NCI-H2081 treated with DMSO at 0.1 percent for 48 hours (cell line): ENCODE results near the gene VASH2.
"Not testable (repeated sequence)": the region's sequence is repeated elsewhere in the genome, so short reads cannot be mapped to it uniquely, and the experiment has no call there.

Source experiments
- DNase-seq: peaks from one replicate; lab custom pipeline; 2025; lab: John Stamatoyannopoulos, UW

VASH2 gene

DNA sequence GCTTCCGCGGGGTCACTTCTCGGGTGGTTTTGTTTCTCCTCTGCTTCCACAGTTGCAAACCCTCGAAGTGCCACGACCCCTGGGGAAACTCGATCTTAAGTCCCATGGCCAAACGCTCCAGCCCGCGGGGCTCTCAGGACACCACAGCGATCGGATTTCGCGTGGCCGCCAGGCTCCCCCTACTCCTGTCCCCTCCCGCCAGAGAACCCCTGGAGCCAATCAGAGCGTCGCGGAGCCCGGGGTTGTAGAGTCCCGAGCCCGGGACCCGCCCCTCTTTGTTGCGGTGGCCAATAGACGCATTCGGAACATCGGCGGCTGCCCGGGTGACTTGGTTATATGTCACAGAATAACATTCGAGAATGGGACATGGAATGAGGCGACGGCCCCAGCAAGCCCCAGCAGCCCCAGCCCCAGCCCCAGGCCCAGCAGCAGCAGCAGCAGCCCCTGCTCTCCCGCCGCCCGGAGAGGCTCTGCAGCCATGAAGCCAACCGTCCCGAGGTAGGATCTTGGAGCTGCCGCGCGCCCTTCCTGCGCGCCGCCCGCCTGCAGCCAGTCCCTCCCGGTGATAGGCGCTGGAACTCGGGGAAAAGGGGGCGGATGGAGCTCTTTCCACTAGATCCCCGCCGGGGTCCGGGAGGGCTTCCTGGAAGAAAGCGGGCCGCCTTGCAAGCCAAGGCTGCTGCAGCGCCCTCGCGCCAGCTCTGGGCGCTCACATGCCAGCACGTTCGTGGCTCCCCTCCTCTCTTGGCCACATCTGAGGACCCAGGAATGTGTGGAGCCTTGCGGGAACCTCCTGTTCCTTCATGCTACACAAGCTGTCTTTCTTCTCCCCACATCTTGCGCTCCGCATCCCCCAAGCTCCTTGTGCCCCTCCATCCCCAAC is at the start of gene VASH2:
Gene VASH2, plus strand, starts transcription at position 299 of the 883 bp plus-strand sequence. CDS start 1,002 bp downstream, outside the sequence.
- peak; percentile 71 for DNase-seq

DNA sequence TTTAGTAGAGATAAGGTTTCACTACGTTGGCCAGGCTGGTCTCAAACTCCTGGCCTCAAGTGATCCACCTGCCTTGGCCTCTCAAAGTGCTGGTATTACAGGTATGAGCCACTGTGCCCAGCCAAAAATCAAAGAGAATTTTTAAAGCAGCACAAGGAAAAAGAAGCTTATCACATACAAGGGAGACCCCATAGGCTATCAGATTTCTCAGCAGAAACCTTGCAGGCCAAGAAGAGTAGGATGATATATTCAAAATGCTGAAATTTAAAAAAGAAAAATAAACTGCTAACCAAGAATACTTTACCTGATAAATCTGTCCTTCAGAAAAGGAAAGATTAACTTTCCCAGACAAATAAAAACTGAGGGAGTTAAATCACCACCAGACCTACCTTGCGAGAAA is 49.1 kb upstream of the VASH2 start:
- no peak for DNase-seq

DNA sequence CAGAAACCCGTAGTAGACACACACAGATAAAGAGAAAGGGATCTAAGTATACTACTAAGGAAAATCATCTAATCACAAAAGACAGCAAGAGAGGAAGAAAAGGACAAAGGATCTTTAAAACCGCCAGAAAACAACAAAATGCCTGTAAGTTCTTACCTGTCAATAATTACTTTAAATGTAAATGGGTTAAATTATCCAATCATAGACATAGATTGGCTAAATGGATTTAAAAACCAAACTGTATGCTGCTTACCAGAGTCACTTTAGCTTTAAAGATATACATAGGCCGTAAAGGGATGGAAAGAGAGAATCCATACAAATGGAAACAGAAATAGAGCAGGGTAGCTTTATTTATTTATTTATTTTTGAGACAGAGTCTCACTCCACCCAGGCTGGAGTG is 48.3 kb upstream of the VASH2 start:
- DNase-seq, result no peak

DNA sequence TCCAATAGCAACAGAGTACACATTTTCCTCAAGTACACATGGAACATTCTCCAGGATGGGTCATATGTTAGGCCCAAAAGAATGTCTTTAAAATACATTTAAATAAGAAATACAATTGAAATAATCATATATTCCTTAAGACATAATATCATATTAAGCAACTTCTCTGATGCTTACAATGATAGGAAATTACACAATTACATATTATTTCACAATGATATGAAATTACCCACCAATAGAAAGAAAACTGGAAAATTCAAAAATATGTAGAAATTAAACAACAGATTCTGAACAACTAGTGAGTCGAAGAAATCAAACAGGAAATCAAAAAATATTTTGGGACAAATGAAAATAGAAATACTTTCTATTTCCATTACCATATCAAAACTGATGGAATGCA is 46.7 kb upstream of the VASH2 start:
- no peak for DNase-seq

DNA sequence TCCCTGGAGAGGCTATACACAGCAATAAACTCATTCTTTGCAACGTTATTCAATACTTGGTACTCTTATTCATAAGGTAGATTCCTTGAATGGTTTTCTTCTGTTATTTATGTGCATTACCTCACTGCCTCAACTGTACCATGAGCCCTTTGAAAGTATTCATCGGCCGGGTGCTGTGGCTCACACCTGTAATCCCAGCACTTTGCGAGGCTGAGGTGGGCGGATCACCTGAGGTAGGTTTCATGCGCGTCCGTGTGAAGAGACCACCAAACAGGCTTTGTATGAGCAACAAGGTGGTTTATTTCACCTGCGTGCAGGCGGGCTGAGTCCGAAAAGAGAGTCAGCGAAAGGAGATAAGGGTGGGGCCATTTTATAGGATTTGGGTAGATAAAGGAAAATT is 42.3 kb upstream of the VASH2 start:
- DNase-seq, result not testable (repeated sequence)

DNA sequence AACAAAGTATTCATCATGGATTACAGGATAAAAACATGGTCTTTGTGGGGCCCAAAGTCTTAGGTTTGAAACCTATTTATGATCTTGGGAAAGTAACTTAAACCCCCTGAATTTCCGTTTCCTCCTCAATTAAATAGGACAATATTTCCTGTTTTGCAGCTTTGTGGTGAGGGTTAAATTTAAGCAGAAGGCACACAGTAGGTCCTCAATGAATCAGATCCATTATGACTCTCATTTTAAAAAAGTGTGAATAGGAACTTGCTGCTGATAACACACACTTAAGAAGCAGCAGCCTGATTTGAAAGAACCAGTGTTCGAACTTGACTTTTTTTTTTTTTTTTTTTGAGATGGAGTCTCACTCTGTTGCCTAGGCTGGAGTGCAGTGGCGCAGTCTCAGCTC is 41.4 kb upstream of the VASH2 start:
- DNase-seq, result no peak

DNA sequence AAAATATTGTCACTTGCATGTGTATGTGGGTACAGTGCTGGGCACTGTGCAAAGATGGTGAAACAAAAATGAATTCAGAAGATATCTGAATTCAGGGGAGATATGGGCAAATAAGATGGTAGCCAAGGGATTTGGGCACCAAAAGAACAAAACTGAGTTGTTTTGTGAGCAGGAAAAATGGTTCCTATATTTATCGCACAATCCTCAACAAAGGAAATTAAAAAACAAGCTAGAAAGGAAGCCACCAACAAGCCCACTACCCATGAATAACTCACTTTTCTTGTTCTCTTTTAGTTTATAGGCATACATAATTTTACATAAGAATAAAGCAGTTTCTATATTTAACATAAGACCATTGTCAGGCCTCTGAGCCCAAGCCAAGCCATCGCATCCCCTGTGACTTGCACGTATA is 40.7 kb upstream of the VASH2 start:
- no peak for DNase-seq

DNA sequence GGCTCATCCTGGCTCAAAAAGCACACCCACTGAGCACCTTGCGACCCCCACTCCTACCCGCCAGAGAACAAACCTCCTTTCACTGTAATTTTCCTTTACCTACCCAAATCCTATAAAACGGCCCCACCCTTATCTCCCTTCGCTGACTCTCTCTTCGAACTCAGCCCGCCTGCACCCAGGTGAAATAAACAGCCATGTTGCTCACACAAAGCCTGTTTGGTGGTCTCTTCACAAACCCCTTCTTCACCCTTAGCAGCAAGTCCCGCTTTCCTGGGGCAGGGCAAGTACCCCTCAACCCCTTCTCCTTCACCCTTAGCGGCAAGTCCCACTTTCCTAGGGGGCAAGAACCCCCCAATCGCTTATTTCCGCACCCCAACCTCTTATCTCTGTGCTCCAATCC is 40.1 kb upstream of the VASH2 start:
- not testable (repeated sequence) for DNase-seq

DNA sequence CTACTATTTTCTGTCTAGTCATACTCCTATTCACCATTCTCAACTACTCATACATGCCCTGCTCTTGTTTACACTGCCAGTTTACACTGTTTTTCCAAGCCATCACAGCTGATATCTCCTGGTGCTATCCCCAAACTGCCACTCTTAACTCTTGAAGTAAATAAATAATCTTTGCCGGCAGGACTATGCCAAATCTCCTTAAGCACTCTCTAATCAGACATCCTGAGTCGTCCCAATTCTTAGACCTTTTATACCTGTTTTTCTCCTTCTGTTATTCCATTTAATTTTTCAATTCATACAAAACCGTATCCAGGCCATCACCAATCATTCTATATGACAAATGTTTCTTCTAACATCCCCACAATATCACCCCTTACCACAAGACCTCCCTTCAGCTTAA is 36.7 kb upstream of the VASH2 start:
- not testable (repeated sequence) for DNase-seq

DNA sequence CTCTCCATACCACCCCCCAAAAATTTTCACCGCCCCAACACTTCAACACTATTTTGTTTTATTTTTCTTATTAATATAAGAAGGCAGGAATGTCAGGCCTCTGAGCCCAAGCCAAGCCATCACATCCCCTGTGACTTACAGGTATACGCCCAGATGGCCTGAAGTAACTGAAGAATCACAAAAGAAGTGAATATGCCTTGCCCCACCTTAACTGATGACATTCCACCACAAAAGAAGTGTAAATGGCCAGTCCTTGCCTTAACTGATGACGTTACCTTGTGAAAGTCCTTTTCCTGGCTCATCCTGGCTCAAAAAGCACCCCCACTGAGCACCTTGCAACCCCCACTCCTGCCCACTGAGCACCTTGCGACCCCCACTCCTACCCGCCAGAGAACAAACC is 36.2 kb upstream of the VASH2 start:
- DNase-seq, result not testable (repeated sequence)

DNA sequence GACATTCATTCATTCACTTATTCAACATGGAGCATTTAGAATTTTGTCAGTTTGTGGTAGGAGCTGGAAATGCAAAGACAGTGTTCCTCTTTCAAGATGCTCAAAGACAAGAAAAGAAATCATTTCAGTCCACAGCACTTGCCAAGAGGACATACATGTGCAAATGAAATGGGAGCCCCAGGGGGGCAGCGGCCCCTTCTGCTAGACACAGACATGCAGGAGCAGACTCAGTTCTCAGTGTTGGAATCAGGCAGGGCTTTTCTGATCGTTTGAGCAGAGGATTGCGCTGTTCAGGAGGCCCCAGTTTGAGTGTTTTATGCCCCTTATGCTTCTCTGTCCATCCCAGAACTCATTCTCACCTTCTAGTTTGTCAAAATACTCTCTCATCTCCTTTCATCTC is 35.6 kb upstream of the VASH2 start:
- DNase-seq, result no peak

DNA sequence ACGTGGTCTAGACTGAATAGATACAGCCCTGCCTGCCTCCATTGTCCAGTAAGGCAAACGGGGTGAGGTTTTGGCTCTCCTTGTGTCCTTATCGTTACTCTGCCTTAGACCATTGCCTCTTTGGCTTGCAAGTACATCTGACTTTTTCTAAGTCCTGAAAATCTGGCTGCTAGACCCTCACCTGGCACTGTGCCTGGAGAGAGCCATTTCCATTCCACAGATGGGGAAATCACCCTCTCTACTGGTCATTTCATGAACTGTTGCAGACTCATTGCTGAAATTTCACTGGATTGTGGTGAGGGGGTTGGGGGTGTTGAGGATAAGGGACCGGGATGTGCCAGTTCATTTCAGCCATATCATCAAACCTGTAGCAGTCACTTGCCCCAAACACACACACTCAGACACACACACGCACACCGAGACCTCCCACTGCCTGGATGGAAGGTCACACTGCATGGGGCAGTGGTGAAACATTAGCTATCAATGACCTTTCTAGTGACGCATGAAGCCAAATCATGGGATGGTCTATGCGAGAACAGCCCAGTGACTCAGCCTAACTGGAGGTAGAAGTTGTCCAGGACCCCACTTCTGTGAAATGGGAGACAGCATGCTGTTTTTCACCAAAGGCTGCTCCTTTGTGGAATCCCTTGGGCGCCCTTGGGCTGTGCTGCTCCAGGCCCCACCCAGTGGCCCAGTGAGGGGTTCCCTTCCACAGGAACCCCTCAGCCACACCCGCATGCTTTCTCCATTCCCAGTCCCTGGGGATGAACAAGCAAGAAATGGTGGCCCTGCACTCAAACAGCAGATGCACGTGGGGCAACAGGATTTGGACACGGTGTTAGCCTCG is 34.9 kb upstream of the VASH2 start:
- DNase-seq, result peak; percentile 6

DNA sequence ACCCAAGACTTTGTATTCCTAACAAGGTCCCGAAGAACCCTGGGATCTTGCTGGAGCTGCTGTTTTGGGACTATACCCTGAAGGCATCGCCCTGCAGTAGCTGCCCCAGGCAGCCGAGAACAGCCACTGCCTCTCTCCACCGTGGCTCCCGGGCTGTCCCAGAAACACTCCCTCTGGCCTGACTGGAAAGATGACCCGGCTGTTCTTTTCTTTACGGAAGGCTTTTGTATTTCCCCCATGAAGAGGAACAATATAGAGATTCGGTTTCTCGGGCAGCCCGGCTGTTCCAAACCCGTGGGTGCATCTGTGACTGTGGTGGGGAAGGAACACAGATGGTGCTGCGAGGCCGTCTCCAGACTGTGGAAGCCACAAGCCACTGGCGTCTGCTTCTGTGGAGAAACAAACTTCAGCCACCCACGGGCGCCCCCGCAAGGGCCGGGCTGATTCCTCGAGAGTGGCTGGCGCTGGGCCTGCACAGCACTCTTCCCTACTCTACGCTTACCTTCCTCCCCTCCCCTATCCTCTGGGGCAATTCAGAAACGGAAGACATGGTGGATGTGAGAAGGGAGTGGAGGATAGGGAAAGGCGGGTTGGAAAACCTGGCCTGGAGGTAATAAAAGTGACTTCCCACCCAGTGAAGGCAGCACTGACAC is 33.7 kb upstream of the VASH2 start:
- DNase-seq, result no peak

DNA sequence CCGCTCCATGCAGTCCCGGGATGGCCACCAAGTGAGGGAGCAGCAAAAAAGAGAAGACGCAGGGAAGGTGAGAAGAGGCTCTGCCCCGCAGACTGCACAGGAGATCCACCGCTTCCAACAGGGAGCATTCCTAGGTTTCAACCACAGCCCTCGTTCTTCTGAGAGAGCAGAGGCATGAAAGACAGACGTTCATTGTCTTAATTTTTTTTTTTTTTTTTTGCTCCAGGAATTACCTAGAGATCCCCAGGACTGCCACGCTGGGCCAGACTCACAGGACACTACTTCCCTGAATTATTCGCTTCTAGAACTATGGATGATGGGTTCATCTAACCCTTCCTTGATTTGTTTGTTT is 33.2 kb upstream of the VASH2 start:
- DNase-seq, result no peak

DNA sequence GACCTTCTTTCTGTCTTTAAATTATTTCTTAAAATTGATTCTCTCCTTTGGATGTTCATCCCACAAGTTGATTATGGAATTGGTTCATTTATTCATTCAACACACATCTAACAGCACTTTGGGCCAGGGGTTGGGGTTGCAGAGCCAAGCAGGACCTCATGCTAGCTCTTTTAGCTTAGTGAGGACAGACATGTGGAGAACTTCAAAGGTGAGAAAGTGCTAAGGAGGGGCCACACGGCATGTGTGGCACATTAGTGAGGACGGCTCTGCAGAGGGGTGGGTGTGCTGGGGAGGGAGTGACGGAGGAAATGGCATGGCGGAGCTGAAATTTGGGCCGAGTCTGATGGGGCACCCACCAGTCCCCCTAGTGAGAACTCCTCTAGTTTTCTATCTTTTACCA is 32.5 kb upstream of the VASH2 start:
- DNase-seq, result no peak

DNA sequence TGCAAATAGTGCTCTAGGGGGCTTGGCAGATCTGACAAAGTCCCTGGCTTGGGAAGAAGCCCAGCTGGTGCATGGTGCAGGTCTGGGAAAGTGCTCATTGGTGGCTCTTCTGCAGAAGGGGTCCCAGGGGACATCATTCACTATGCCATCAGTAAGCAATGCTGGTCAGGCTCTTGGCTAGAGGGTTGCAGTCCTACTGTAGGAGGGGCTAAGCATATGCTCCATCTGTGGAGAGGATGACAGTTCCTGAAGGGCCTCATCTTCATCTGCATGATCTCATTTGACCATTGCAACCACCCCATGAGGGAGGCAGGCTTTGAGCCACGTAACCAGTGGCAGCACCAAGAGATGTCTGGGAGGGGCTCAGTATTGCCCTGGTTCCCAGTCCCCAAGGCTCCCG is 31.5 kb upstream of the VASH2 start:
- no peak for DNase-seq

DNA sequence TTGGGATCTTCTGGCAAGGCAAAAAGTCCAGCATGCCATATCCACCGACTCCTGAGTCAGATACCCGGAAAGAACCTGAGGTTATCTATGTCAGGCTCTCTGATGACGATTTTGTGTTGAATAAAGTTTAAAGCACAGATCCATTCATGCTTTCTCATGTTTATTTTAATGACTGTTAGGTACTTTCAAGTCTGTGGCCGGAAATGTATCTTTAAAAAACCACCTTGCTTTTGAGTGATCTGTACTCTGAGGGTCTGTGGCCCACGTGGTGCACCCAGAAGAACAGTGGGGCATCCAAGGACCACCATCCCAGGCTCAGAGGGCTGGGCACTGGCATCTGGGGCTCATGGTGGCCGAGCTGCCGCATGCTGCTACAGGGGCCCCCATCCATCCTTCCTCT is 30.1 kb upstream of the VASH2 start:
- DNase-seq, result no peak

DNA sequence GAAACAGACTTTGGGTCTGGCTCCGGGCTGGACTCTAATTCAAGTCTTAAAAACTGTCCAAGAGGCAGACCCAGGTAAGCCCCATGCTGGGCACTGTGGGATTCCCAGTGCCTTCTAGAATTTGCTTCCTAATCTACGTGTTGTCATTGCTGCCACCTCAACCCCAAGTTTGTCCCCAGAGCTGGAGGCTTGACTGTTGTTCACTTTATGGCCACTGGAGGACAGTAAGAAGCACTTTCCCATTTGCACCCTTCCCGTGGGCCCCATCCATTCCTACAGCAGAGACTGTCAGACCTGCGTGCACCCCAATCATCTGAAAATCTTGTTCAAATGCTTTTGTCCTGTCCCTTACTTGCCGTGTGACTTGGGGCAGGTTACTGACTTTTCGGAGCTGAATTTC is 29.4 kb upstream of the VASH2 start:
- no peak for DNase-seq

DNA sequence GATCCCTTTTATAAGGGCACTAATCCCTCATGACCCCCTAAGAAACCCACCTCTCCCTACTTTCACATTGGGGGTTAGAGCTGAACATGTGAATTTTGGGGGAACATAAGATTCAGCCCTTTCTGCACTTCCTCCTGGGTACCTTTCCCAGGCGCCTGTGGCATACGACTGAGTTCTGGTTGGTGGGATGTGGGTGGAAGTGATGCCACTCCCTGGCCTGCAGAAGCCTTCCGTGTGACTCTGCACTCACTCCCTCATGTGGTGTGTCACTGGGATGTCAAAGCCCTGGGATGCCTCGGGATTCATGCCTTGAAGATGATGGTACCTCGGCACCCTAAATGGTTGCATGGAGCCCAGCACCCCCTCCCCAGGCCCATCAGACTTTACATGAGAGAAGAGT is 28.3 kb upstream of the VASH2 start:
- DNase-seq, result no peak

DNA sequence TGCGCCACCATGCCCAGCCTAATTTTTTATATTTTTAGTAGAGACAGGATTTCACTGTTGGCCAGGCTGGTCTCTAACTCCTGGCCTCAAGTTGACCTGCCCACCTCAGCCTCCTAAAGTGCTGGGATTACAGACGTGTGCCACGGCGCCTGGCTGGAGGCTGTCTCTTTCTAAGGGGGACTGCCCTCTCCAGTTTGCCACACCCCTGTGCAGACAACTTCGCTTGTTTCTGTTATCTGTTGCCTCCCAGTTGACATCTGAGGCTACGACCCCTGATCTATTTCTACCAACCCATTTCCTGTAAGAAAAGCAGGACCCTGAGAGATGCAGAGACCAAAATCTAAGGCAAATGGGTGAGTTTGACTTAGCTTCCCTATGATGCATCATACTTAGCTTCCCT is 24.0 kb upstream of the VASH2 start:
- DNase-seq, result no peak

DNA sequence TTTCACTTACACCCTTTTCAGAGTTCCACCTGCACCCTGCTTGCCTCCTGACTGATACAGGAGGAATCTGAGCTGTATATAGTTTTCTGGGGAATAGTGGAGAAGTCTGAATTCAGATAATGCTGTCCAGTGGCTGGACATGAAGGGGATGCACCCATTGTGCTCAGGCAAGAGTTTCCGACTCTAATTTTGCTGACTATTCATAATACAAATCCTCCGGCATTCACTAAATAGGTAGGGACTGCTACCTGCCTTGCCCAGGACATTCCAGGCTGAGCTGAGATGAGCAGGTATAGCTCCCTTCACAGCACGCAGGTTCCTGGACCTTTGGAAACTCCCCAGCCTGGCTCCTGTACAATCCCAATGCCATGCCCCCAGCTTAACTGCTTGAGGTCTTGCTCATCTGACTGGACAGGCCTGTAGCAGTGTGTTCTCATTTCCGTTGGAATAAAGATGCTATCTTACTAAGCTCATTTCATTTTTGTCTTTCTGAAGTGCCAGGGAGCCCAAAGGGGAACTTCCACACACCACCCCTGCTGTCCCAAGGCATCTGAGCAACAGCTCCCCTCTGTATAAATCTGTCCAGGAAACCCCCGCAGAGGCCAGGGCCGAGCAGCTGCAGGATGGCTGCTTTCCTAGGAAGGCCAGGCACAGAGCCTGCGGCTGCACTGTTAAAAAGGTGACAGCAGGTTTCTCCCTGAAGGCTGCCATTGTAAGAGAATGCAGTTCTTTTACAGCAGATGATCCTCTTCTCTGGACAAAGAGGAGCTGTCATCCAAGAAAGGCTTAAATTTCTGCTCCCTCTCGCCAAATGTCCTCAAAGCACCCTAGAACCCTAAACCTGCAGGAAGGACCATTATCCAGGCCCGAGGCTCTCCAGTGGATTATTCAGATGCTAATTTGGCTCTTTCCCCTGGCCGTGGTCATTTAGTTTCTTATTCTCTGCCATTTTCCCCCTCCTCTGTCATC is 21.7 kb upstream of the VASH2 start:
- no peak for DNase-seq
